ENCODE data around the gene CLTC. TPM values are rescaled to one million over a fixed set of nuclear protein-coding genes. Genes with fewer than 3 reads are reported as not detected.

Gene CLTC
- total RNA-seq, 1 donor from 2014 or later: 225 TPM

DNA sequence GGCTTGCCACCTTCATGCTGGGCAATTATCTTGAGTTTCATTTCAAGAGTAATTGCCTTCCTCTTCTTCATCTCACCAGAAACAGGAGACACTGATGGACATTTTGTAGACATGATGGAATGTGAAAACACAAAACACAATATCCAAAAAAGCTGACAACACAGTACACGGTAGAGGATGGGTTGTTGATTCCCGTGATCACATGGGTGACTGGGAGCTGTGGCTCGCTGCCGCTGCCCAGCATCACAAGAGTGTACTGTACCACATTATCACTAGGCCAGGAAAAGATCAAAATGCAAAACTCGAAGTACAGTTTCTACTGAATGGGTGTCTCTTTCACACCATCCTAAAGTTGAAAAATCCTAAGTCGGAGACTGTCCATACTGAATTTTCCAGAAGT, 80.1 kb downstream of the CLTC start:
- H3K9me3 Mint-ChIP-seq: no peaks in the 10 kb centered on the region
- no peaks in the 10 kb centered on the region for H3K4me1 ChIP-seq
- H3F3A ChIP-seq (ENCODE audit: low read depth): peaks cover 6% of the 10 kb centered on the region
- no peak for DNase-seq (ENCODE audit: low spot score)
- H3K36me3 Mint-ChIP-seq: peaks cover 32% of the 10 kb centered on the region
- no peak overlapping the region for H3K4me3 Mint-ChIP-seq
- no peak for TF ChIP-seq EZH2phosphoT487 (IDR thresholded peaks at IDR 0.05)
- TF ChIP-seq EZH2 (IDR thresholded peaks at IDR 0.05): no peak
- TF ChIP-seq, protein P1, sequence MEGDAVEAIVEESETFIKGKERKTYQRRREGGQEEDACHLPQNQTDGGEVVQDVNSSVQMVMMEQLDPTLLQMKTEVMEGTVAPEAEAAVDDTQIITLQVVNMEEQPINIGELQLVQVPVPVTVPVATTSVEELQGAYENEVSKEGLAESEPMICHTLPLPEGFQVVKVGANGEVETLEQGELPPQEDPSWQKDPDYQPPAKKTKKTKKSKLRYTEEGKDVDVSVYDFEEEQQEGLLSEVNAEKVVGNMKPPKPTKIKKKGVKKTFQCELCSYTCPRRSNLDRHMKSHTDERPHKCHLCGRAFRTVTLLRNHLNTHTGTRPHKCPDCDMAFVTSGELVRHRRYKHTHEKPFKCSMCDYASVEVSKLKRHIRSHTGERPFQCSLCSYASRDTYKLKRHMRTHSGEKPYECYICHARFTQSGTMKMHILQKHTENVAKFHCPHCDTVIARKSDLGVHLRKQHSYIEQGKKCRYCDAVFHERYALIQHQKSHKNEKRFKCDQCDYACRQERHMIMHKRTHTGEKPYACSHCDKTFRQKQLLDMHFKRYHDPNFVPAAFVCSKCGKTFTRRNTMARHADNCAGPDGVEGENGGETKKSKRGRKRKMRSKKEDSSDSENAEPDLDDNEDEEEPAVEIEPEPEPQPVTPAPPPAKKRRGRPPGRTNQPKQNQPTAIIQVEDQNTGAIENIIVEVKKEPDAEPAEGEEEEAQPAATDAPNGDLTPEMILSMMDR (IDR thresholded peaks at IDR 0.05): no peak
- no peak overlapping the region for H3K27ac Mint-ChIP-seq
- peaks cover 100% of the 10 kb centered on the region for H3K79me2 ChIP-seq (ENCODE audit: low read depth)
- H3K4me3 ChIP-seq: no peak overlapping the region
- H3K4me1 Mint-ChIP-seq: no peaks in the 10 kb centered on the region
- H4K20me1 ChIP-seq (ENCODE audit: low read depth): peaks cover 60% of the 10 kb centered on the region
- H2AFZ ChIP-seq (replicated peaks): no peak overlapping the region
- H3K4me2 ChIP-seq: no peak overlapping the region
- no peaks in the 10 kb centered on the region for H3K9me3 ChIP-seq (ENCODE audit: low read depth)
- H3K27ac ChIP-seq: no peak overlapping the region
- H3K36me3 ChIP-seq: peaks cover under 1% of the 10 kb centered on the region
- H3K27me3 Mint-ChIP-seq (ENCODE audit: insufficient read depth, low read depth): no peaks in the 10 kb centered on the region
- H3K27me3 ChIP-seq: no peaks in the 10 kb centered on the region
- H3K9ac ChIP-seq: no peak overlapping the region

DNA sequence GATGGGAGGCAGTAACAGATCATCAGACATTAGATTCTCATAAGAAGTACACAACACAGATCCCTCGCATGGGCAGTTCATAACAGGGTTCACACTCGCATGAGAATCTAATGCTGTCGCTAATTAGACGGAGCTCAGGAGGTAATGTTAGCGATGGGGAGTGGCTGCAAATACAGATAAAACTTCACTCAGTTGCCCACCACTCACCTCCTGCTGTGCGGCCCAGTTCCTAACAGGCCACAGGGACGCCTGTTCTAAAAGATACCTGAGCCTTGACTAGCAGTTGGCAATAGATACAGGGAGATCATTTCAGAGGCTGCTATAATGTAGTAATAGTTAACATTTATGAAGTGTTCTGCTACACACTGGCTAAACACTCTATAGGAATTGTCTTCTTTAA, 82.6 kb downstream of the CLTC start:
- Histone ChIP-seq H3K36me3 (no peaks in the 10 kb centered on the region), H3K27ac (no peak overlapping the region), H3K4me3 (no peak overlapping the region), H3K4me2 (no peak overlapping the region), H3F3A (ENCODE audit: low read depth) (peaks cover 9% of the 10 kb centered on the region), H3K79me2 (ENCODE audit: low read depth) (peaks cover 98% of the 10 kb centered on the region), H3K4me1 (no peaks in the 10 kb centered on the region), H2AFZ (replicated peaks) (no peak overlapping the region), H3K9me3 (ENCODE audit: low read depth) (no peaks in the 10 kb centered on the region), H3K9ac (no peak overlapping the region), H4K20me1 (ENCODE audit: low read depth) (peaks cover 57% of the 10 kb centered on the region), H3K27me3 (no peaks in the 10 kb centered on the region)
- Mint-ChIP-seq H3K27me3 (ENCODE audit: insufficient read depth, low read depth) (no peaks in the 10 kb centered on the region), H3K27ac (no peak overlapping the region), H3K4me1 (peaks cover 8% of the 10 kb centered on the region), H3K36me3 (peaks cover 34% of the 10 kb centered on the region), H3K9me3 (no peaks in the 10 kb centered on the region), H3K4me3 (no peak overlapping the region)
- no peak for TF ChIP-seq EZH2 (IDR thresholded peaks at IDR 0.05)
- TF ChIP-seq, protein P1 (IDR thresholded peaks at IDR 0.05): no peak
- TF ChIP-seq EZH2phosphoT487 (IDR thresholded peaks at IDR 0.05): no peak
- DNase-seq (ENCODE audit: low spot score): no peak

DNA sequence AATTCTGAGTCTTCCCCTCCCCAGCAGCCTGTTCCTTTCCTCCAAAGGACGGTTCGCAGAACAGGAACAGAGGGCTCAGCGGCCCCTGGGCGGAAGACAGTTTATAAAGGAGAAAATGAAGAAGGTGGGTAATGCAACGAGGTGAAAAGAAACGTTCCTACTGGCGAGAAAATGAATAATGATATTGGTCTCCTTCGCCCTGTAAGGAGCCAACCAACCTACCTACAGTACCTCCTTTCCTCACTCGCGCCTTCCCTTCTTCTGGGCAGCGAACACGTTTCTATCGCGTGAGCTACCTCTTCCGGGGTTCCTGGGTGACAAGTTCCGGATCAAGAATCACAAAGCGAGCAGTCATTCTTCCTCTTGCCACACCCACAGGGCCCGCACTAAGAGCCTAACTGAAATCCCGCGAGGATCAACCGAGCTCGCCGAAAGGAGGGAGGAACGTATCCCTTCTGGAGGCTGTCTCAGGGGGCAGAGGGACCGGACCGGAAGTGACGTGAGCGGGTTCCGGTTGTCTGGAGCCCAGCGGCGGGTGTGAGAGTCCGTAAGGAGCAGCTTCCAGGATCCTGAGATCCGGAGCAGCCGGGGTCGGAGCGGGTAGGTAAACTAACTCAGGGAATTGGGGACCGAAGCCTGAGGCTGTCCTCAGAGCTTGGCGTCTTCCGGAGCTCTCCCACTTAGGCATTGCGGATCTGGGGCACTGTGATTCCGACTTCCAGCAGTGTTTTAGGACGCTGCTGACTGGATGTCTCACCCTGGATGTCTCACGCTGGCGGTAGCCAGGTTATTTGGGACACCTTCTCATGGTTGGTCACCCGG, 87.7 kb downstream of the CLTC start, which contains the start of the genes PTRH2 and VMP1:
TSS of gene PTRH2 (minus strand) at position 282 of the 822 bp plus-strand sequence. CDS start 9,452 bp downstream, outside the sequence.
TSS of gene VMP1 (plus strand) at position 506 of the 822 bp plus-strand sequence. CDS start 23,793 bp downstream, outside the sequence.
- Histone ChIP-seq H4K20me1 (ENCODE audit: low read depth) (peaks cover 24% of the 10 kb centered on the region), H3K79me2 (ENCODE audit: low read depth) (peaks cover 93% of the 10 kb centered on the region)
- DNase-seq (ENCODE audit: low spot score): peak; percentile 100

More for the DNA sequence above, 87.7 kb downstream of the CLTC start, which contains the start of the genes PTRH2 and VMP1:
- peaks cover 14% of the 10 kb centered on the region for H3K4me1 ChIP-seq
- peak within 1 kb of the TSS; percentile 89 for H3K9ac ChIP-seq
- Mint-ChIP-seq H3K27me3 (ENCODE audit: insufficient read depth, low read depth) (no peaks in the 10 kb centered on the region), H3K4me3 (peak within 1 kb of the TSS; percentile 99), H3K9me3 (no peaks in the 10 kb centered on the region), H3K27ac (peak within 1 kb of the TSS; percentile 97), H3K4me1 (peaks cover 21% of the 10 kb centered on the region), H3K36me3 (peaks cover 11% of the 10 kb centered on the region)
- peak within 1 kb of the TSS; percentile 88 for H3K27ac ChIP-seq
- H3K36me3 ChIP-seq: no peaks in the 10 kb centered on the region
- H3F3A ChIP-seq (ENCODE audit: low read depth): peaks cover 16% of the 10 kb centered on the region
- H3K9me3 ChIP-seq (ENCODE audit: low read depth): no peaks in the 10 kb centered on the region
- H3K4me2 ChIP-seq: peak within 1 kb of the TSS; percentile 85
- TF ChIP-seq, protein P1 (IDR thresholded peaks at IDR 0.05): no peak
- TF ChIP-seq EZH2phosphoT487 (IDR thresholded peaks at IDR 0.05) (no peak), EZH2 (IDR thresholded peaks at IDR 0.05) (no peak)
- peak within 1 kb of the TSS; percentile 77 for H2AFZ ChIP-seq (replicated peaks)
- no peaks in the 10 kb centered on the region for H3K27me3 ChIP-seq
- peak within 1 kb of the TSS; percentile 81 for H3K4me3 ChIP-seq

Measured in neural progenitor cell (in vitro differentiated cells).